SKM-1 (cell line): ENCODE results near the gene BIK.
A peak's percentile ranks its signal among the peaks of the same experiment; 100 is the strongest.

Source experiments
- DNase-seq: peaks from one replicate; lab custom pipeline; 2025; ENCODE audit not compliant: unreplicated experiment; lab: John Stamatoyannopoulos, UW

Gene BIK

GRCh38 chr22:43110444-43110926 lies at the start of gene BIK:
Gene BIK (plus strand): TSS chr22:43110750. CDS start chr22:43124023, 13,273 bp downstream.
- no peak for DNase-seq

- no peak for DNase-seq
Observed at GRCh38 chr22:43066134-43066533, 44.4 kb upstream of the BIK start.

- no peak for DNase-seq
Observed at GRCh38 chr22:43066844-43067385, 43.6 kb upstream of the BIK start.

DNA sequence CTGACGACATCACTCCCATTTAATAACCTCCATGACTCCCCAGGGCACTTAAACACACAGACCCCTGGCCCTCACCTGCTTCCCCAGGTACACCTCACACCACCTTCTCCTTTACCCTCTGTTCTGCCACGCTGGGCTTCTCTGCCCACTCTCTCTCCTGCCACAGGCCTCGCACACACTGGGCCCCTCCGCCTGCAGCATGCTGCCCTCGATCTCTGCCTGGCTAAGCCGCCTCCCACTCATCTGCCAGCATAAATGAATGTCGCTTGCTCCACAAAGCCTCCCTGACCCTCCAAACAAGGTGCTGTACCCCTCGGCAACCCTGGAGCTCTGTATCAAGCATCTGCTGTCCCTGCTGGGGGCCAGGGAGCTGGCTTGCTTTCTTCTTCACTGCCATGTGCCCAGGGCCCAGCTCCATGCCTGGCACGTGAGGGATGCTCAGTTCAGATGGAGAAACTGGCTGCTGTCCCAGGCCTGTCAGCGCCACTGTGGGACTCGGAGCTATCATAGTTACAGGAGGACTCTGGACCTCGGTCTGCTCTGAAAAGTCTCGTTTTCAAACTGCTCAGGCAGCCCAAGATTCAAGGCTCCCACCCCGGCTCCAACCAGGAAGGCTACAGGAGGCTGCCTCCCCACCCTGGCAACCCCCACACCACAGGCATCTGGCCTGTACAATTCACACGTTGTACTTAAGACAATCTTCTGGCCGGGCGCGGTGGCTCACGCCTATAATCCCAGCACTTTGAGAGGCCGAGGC lies 33.3 kb upstream of the BIK start:
- DNase-seq: no peak

DNA sequence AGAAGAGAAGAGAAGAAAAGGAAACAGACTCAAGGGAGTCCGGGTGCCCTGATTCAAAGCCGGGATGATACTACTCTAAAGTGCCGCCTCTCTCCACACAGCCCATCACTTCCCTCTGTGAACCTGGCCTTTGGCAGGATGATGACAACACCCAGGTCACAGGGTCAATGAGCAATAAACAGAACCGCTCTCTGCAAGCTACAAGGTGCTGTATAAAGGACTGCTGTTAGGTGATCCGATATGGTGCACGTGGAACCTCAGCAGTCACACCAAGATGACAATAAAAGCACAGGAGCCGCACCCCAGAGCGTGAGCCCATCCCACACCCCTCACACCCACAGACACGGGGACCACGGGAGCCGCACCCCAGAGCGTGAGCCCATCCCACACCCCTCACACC lies 32.0 kb upstream of the BIK start:
- DNase-seq: no peak

DNA sequence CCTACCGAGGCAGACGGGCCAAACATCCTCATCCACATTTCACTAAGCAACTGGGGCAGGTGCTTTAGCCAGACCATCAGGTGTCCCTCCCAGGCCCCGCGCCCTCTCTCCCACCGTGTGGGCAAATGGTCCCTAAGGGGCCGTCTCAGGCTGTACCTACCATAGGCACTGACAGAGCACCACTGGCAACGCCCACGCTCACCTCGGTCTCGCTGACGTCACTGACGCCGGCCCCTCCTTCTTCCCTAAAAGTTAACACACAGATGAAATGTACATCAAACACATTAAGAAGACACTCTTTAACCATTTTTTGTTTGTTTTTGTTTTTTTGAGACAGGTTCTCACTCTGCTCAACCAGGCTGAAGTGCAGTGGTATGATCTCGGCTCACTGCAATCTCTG lies 30.8 kb upstream of the BIK start:
- no peak for DNase-seq

DNA sequence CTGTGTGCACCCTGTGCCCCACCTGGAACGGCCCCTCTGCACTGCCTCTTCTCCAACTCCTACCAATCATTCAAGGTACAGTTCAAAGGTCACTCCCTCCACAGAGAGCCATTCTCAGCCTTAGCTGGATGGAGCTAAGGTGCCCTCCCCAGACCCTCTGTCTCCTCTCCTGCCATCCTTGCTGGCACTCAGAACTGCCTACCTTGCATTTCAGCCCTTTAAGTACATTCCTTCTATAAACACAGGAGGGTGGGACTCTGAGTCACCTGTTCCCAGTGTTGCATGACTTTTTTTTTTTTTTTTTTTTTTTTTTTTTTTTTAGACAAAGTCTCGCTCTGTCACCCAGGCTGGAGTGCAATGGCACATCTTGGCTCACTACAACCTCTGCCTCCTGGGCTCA lies 29.9 kb upstream of the BIK start:
- no peak for DNase-seq

GRCh38 chr22:43081968-43082367 lies 28.6 kb upstream of the BIK start:
- no peak for DNase-seq

DNA sequence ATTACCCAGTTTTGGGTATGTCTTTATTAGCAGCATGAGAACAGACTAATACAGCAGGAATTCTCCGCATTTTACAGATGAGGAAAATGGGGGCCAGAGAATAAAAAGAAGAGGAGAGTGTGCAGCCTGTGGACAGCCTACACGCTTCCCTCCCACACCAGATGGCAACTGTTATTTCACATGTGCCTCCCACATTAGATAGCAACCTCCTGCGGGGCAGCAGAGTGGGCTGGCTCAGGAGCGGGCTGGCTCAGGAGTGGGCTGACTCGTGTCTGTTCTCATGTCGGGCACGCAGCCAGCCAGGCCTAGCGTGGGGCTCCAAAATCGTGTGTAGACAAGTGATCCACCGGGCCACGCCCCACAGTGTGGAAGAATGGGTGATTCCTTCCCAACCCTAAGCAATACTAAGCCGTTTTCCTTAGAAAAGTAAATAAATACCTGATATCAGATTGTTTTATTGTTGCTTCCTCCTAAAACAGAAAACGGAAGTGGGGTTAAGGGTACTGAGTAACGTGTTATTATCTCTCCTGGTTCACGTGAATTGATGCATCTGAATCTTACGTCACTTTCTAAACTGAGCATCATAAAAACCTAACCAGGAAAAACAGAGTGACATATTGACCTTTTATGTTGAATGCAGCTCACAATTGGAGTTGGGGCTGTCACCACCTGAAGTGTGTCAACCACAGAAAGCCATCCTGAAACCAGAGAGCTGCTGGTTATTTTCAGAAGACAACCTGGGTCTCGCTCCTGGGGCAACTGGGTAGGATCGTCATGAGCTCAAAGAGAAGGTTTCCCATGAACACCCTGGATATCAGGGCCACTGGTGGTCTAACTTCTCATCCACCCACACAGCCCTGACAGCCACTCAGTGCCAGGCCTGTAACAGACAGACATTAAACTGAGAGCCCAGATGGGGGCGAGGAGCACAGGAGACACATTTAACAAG lies 24.6 kb upstream of the BIK start:
- DNase-seq: no peak

GRCh38 chr22:43088627-43088983 lies 21.9 kb upstream of the BIK start:
- no peak for DNase-seq

GRCh38 chr22:43088984-43089717 lies 21.4 kb upstream of the BIK start, which contains the start of gene TTLL1:
Gene TTLL1 (minus strand): TSS chr22:43089391. CDS start chr22:43075586, 13,805 bp downstream.
- peak; percentile 76 for DNase-seq

- DNase-seq: peak; percentile 68
Observed at GRCh38 chr22:43090130-43090789, 20.3 kb upstream of the BIK start.

GRCh38 chr22:43092085-43092484 lies 18.5 kb upstream of the BIK start:
- DNase-seq: no peak

- DNase-seq: peak; percentile 80
Observed at GRCh38 chr22:43094085-43094484, 16.5 kb upstream of the BIK start.

- DNase-seq: no peak
Observed at GRCh38 chr22:43094551-43094950, 16.0 kb upstream of the BIK start.

DNA sequence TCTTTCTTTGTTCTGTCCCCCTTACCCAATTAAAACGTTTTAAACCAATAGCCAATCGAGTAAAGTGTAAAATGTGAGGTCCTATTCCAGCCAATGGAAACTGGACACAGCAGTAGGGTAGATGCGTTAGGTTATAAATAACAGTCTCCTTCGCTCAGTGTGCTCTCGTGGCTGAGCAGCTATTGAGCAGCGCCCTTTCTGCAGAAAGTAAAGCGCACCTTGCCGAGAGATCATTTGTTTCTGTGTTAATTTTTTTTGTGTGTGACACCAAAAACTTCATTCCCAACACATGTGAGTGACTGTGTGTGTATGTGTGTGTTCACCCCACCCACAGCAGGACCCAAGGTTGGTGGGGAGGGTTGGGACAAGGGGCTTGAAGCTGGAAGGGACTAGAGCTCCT lies 14.1 kb upstream of the BIK start:
- DNase-seq: no peak

- DNase-seq: no peak
Observed at GRCh38 chr22:43098356-43098755, 12.2 kb upstream of the BIK start.

DNA sequence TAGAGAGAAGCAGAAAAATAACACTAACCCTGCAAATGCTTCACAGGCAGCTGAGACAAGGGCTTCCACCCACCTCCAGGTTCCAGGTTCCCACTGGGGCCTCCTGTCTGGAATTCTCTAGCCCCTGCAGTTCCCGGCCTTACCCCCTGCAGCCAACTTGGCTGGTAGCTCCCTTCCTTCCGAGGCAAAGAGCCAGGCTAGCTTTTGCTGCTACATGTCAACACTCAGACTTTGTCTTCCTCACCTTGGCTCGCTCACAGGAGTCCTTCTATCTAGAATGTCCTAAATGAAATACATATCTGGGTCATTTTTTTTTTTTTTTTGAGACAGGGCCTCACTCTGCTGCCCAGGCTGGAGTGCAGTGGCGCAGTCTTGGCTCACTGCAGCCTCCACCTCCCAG lies 11.5 kb upstream of the BIK start:
- DNase-seq: no peak

- DNase-seq: no peak
Observed at GRCh38 chr22:43100225-43100624, 10.3 kb upstream of the BIK start.

DNA sequence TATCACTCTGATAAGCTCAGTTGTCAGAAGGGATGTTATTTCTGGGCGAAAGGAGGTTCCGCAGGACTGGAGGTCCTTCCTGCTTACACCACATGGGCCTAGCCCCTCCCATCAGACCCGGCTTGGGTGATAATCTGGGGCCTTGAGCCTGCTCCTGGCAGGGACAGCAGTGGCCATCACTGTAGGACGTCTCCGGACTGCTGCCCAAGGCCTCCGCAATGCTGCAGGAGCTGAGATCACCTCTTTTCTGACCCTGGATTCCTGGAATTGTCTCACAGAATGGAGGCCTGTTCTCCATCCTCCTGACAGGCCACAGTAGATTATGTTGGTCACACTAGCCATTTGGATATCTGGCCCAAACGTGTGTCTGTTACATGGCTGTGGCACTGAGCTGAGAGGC lies 9.2 kb upstream of the BIK start:
- no peak for DNase-seq
